DOHH2 (cell line): ENCODE results near the gene TBC1D14.

ENCODE experiments used
- H3F3A ChIP-seq: fragments of 200-600 bp; sonication (generic), shearing (Covaris generic); 2 replicates; pipeline ENCODE4 v1.6.0; 2016; ENCODE audit warnings: antibody characterized with exemption, mild to moderate bottlenecking; ENCODE audit not compliant: control insufficient read depth, insufficient read depth
- H3K27ac ChIP-seq: fragments of 200-600 bp; sonication (generic); 2 replicates; pipeline ENCODE4 v1.5.1; 2014; ENCODE audit warnings: low read depth, mild to moderate bottlenecking, low read length, moderate library complexity
- H3K27me3 ChIP-seq: fragments of 200-600 bp; sonication (generic); 2 replicates; pipeline ENCODE4 v1.6.1; 2014; ENCODE audit warnings: mild to moderate bottlenecking, low read length, mixed read lengths; ENCODE audit not compliant: control insufficient read depth
- H3K36me3 ChIP-seq: fragments of 200-600 bp; sonication (generic); 2 replicates; pipeline ENCODE4 v1.6.1; 2014; ENCODE audit warnings: mild to moderate bottlenecking, low read length, moderate library complexity, mixed read lengths; ENCODE audit not compliant: control insufficient read depth
- H3K4me1 ChIP-seq: fragments of 200-600 bp; sonication (generic); 2 replicates; pipeline ENCODE4 v1.6.1; 2014; ENCODE audit warnings: mild to moderate bottlenecking, low read length, mixed read lengths; ENCODE audit not compliant: control insufficient read depth
- H3K4me2 ChIP-seq: fragments of 200-600 bp; sonication (generic); 2 replicates; pipeline ENCODE4 v1.6.0; 2014; ENCODE audit warnings: mild to moderate bottlenecking, low read length, moderate library complexity
- H3K4me3 ChIP-seq: fragments of 200-600 bp; sonication (generic); 2 replicates; pipeline ENCODE4 v1.5.1; 2014; ENCODE audit warnings: mild to moderate bottlenecking, low read length, mixed read lengths
- H3K79me2 ChIP-seq: fragments of 200-600 bp; sonication (generic); 2 replicates; pipeline ENCODE4 v1.6.1; 2014; ENCODE audit warnings: mild to moderate bottlenecking, low read length, mixed read lengths; ENCODE audit not compliant: control insufficient read depth
- H3K9me2 ChIP-seq: fragments of 200-600 bp; sonication (generic); replicated peaks from 2 replicates; pipeline ENCODE4 v1.6.1; 2014; ENCODE audit warnings: mild to moderate bottlenecking, low read length, mixed read lengths; ENCODE audit not compliant: control insufficient read depth
- H3K9me3 ChIP-seq: fragments of 200-600 bp; sonication (generic); 2 replicates; pipeline ENCODE4 v1.6.1; 2014; ENCODE audit warnings: antibody characterized with exemption, low read length, mixed read lengths; ENCODE audit not compliant: control insufficient read depth, insufficient read depth
- H4K20me1 ChIP-seq: fragments of 200-600 bp; sonication (generic); 2 replicates; pipeline ENCODE4 v1.6.0; 2014; ENCODE audit warnings: low read depth, mild to moderate bottlenecking, antibody characterized with exemption, low read length, moderate library complexity; ENCODE audit not compliant: control insufficient read depth, insufficient read depth
- CTCF ChIP-seq: fragments of 200-600 bp; sonication (generic); IDR thresholded peaks from one replicate; pipeline ENCODE4 v1.5.1; 2014; ENCODE audit warnings: antibody characterized with exemption, mild to moderate bottlenecking, low read depth, low read length; ENCODE audit not compliant: poor library complexity, severe bottlenecking
- EZH2phosphoT487 ChIP-seq: fragments of 200-600 bp; sonication (generic); IDR thresholded peaks from 2 replicates; pipeline ENCODE4 v1.6.1; 2017; ENCODE audit warnings: borderline replicate concordance, mild to moderate bottlenecking, antibody characterized with exemption, low read length, moderate library complexity, mixed read lengths

TBC1D14 gene

GRCh38 chr4:7055111-7055989 is 145.7 kb downstream of the TBC1D14 start:
- Histone ChIP-seq H4K20me1 (no peaks in the 10 kb centered on the region), H3K27ac (no peak overlapping the region), H3K36me3 (peaks cover 47% of the 10 kb centered on the region), H3K9me3 (no peaks in the 10 kb centered on the region), H3K4me3 (no peak overlapping the region), H3K4me1 (no peaks in the 10 kb centered on the region), H3K9me2 (no peaks in the 10 kb centered on the region), H3F3A (peaks cover 24% of the 10 kb centered on the region), H3K27me3 (no peaks in the 10 kb centered on the region), H3K79me2 (peaks cover 28% of the 10 kb centered on the region), H3K4me2 (no peak overlapping the region)
- TF ChIP-seq EZH2phosphoT487 (no peak), CTCF (no peak)

- no peaks in the 10 kb centered on the region for H3K9me3 ChIP-seq
- peaks cover 21% of the 10 kb centered on the region for H3K79me2 ChIP-seq
- H3K9me2 ChIP-seq: no peaks in the 10 kb centered on the region
- peaks cover 24% of the 10 kb centered on the region for H3F3A ChIP-seq
- no peaks in the 10 kb centered on the region for H4K20me1 ChIP-seq
- no peak overlapping the region for H3K4me2 ChIP-seq
- no peak for TF ChIP-seq CTCF
- TF ChIP-seq EZH2phosphoT487: no peak
- no peak overlapping the region for H3K4me3 ChIP-seq
- no peak overlapping the region for H3K27ac ChIP-seq
- peaks cover 53% of the 10 kb centered on the region for H3K36me3 ChIP-seq
- no peaks in the 10 kb centered on the region for H3K27me3 ChIP-seq
- no peaks in the 10 kb centered on the region for H3K4me1 ChIP-seq
Measured at GRCh38 chr4:7055990-7056325, 146.3 kb downstream of the TBC1D14 start.

GRCh38 chr4:7058792-7059191 is 149.2 kb downstream of the TBC1D14 start:
- Histone ChIP-seq H3F3A (peaks cover 24% of the 10 kb centered on the region), H3K36me3 (peaks cover 78% of the 10 kb centered on the region), H3K9me3 (no peaks in the 10 kb centered on the region), H3K4me1 (no peaks in the 10 kb centered on the region), H3K27ac (no peak overlapping the region), H3K4me3 (no peak overlapping the region), H3K79me2 (peaks cover 21% of the 10 kb centered on the region), H3K9me2 (no peaks in the 10 kb centered on the region), H3K27me3 (no peaks in the 10 kb centered on the region), H3K4me2 (no peak overlapping the region), H4K20me1 (peaks cover 5% of the 10 kb centered on the region; the same call in 1 of the 2 replicates)
- TF ChIP-seq EZH2phosphoT487 (no peak), CTCF (no peak)
